IMR-90 (cell line): ENCODE results near the gene CRBN. TPM values are rescaled to one million over a fixed set of nuclear protein-coding genes. Genes with fewer than 3 reads are reported as not detected.

Experiments used
- ATAC-seq: fragments of 200-7000 bp; cut with Tn5 transposase; 2 replicates; pipeline ENCODE4 v1.9.1; 2020; ENCODE audit warnings: low read depth, mild to moderate bottlenecking, moderate library complexity
- BruUV-seq: library from RNA; stranded (reverse); fragments of 400-500 nt; replicated peaks from 2 replicates; lab custom pipeline; 2021; lab: Mats Ljungman, UMichigan
- CTCF ChIA-PET: fragments of 300-600 bp; formaldehyde crosslinking; extraction: SDS; loops from one replicate; lab custom pipeline; 2021; ENCODE audit warnings: antibody characterized with exemption; lab: Yijun Ruan, JAX
- POLR2A ChIA-PET: fragments of 300-600 bp; sonication (Branson Sonifier 250); formaldehyde crosslinking; loops from one replicate; lab custom pipeline; 2022; ENCODE audit warnings: antibody characterized with exemption; ENCODE audit not compliant: unreplicated experiment; lab: Charles Lee
- DNase-seq: peaks from one replicate; pipeline ENCODE4 v3.0.0; 2013
- H2AFZ ChIP-seq: replicated peaks from 2 replicates; pipeline ENCODE3; 2013; ENCODE audit warnings: low read length, mild to moderate bottlenecking; ENCODE audit not compliant: poor library complexity
- H2AK5ac ChIP-seq: 2 replicates; pipeline ENCODE4 v1.6.1; 2013; ENCODE audit warnings: low read depth, low read length, inconsistent platforms
- H2AK9ac ChIP-seq: replicated peaks from 2 replicates; pipeline ENCODE3; 2013; ENCODE audit warnings: mild to moderate bottlenecking, low read depth, low read length, moderate library complexity; ENCODE audit not compliant: poor library complexity
- H2BK120ac ChIP-seq: 2 replicates; pipeline ENCODE4 v1.6.1; 2013; ENCODE audit warnings: low read depth, low read length, inconsistent platforms
- H2BK15ac ChIP-seq: 3 replicates; pipeline ENCODE4 v1.6.1; 2013; ENCODE audit warnings: low read depth, low read length, inconsistent platforms
- H2BK20ac ChIP-seq: 2 replicates; pipeline ENCODE4 v1.6.1; 2013; ENCODE audit warnings: low read depth, mild to moderate bottlenecking, inconsistent platforms, low read length, moderate library complexity
- H2BK5ac ChIP-seq: 2 replicates; pipeline ENCODE4 v1.6.1; 2013; ENCODE audit warnings: mild to moderate bottlenecking, low read depth, low read length, inconsistent platforms; ENCODE audit not compliant: poor library complexity, severe bottlenecking
- H3K14ac ChIP-seq: replicated peaks from 2 replicates; pipeline ENCODE4 v1.6.1; 2013; ENCODE audit warnings: low read depth, low read length, inconsistent platforms
- H3K18ac ChIP-seq: 2 replicates; pipeline ENCODE4 v1.6.1; 2013; ENCODE audit warnings: low read depth, low read length, control low read depth
- H3K23ac ChIP-seq: 2 replicates; pipeline ENCODE4 v1.6.1; 2013; ENCODE audit warnings: low read depth, low read length, inconsistent platforms
- H3K27ac ChIP-seq: 2 replicates; pipeline ENCODE4 v1.5.1; 2013; ENCODE audit warnings: mild to moderate bottlenecking, control low read depth, low read length; ENCODE audit not compliant: insufficient read depth
- H3K27me3 ChIP-seq: 2 replicates; pipeline ENCODE4 v1.6.1; 2013; ENCODE audit warnings: low read length; ENCODE audit not compliant: control insufficient read depth, insufficient read depth
- H3K36me3 ChIP-seq: 2 replicates; pipeline ENCODE4 v1.6.1; 2013; ENCODE audit warnings: low read length, mixed read lengths; ENCODE audit not compliant: control insufficient read depth, insufficient read depth
- H3K4ac ChIP-seq: 2 replicates; pipeline ENCODE4 v1.6.1; 2013; ENCODE audit warnings: low read depth, low read length, inconsistent platforms
- H3K4me1 ChIP-seq: 2 replicates; pipeline ENCODE4 v1.6.1; 2013; ENCODE audit warnings: low read length, mixed read lengths; ENCODE audit not compliant: control insufficient read depth, insufficient read depth
- H3K4me2 ChIP-seq: 2 replicates; pipeline ENCODE4 v1.6.1; 2013; ENCODE audit warnings: low read depth, mild to moderate bottlenecking, control low read depth, low read length, moderate library complexity
- H3K4me3 ChIP-seq: 2 replicates; pipeline ENCODE4 v1.5.1; 2013; ENCODE audit warnings: low read depth, mild to moderate bottlenecking, control low read depth, low read length, moderate library complexity; ENCODE audit not compliant: insufficient read depth
- H3K56ac ChIP-seq: 2 replicates; pipeline ENCODE4 v1.6.1; 2013; ENCODE audit warnings: low read length, inconsistent platforms; ENCODE audit not compliant: insufficient read depth; ENCODE audit errors: extremely low read depth
- H3K79me1 ChIP-seq, 2 experiments: 2 replicates each; pipeline ENCODE4 v1.6.1; 2013; ENCODE audit warnings: low read length in 2 of 2, inconsistent platforms in 1 of 2, low read depth in 1 of 2
- H3K9ac ChIP-seq: 2 replicates; pipeline ENCODE4 v1.6.1; 2013; ENCODE audit warnings: low read depth, low read length, control low read depth
- H3K9me1 ChIP-seq: 2 replicates; pipeline ENCODE4 v1.6.1; 2013; ENCODE audit warnings: low read length, inconsistent platforms; ENCODE audit not compliant: insufficient read depth
- H3K9me3 ChIP-seq: 2 replicates; pipeline ENCODE4 v1.6.1; 2013; ENCODE audit warnings: low read length; ENCODE audit not compliant: control insufficient read depth, insufficient read depth
- H4K20me1 ChIP-seq: 2 replicates; pipeline ENCODE4 v1.6.1; 2013; ENCODE audit warnings: low read length, inconsistent platforms; ENCODE audit not compliant: insufficient read depth
- H4K5ac ChIP-seq: 2 replicates; pipeline ENCODE4 v1.6.1; 2013; ENCODE audit warnings: mild to moderate bottlenecking, low read depth, low read length, control low read depth
- H4K8ac ChIP-seq, 2 experiments: 2 replicates each; pipeline ENCODE4 v1.6.1; 2013; ENCODE audit warnings: low read depth in 2 of 2, low read length in 2 of 2, control low read depth in 1 of 2, inconsistent platforms in 1 of 2
- H4K91ac ChIP-seq: 2 replicates; pipeline ENCODE4 v1.6.1; 2013; ENCODE audit warnings: low read depth, low read length, inconsistent platforms; ENCODE audit not compliant: insufficient read depth
- BHLHE40 ChIP-seq: fragments of 150-350 bp; IDR thresholded peaks from 2 replicates; pipeline ENCODE4 v1.6.1; 2016; ENCODE audit warnings: mild to moderate bottlenecking, low read depth, low read length
- CEBPB ChIP-seq: IDR thresholded peaks from 2 replicates; pipeline ENCODE4 v1.6.1; 2012; ENCODE audit warnings: low read depth, low read length, improper control_type of control experiment
- CHD1 ChIP-seq: IDR thresholded peaks from 2 replicates; pipeline ENCODE4 v1.6.1; 2012; ENCODE audit warnings: low read depth, low read length, improper control_type of control experiment
- MAZ ChIP-seq: IDR thresholded peaks from 2 replicates; pipeline ENCODE4 v1.6.1; 2012; ENCODE audit warnings: low read depth, mild to moderate bottlenecking, low read length, improper control_type of control experiment, moderate library complexity, borderline replicate concordance
- MXI1 ChIP-seq: IDR thresholded peaks from 2 replicates; pipeline ENCODE4 v1.6.1; 2012; ENCODE audit warnings: low read depth, mild to moderate bottlenecking, low read length, moderate library complexity, borderline replicate concordance
- NFE2L2 ChIP-seq: fragments of 150-350 bp; IDR thresholded peaks from 2 replicates; pipeline ENCODE4 v1.6.1; 2016; ENCODE audit warnings: low read depth, mild to moderate bottlenecking, low read length
- POLR2A ChIP-seq: IDR thresholded peaks from 2 replicates; pipeline ENCODE4 v1.6.1; 2012; ENCODE audit warnings: mild to moderate bottlenecking, low read depth, low read length
- RCOR1 ChIP-seq: IDR thresholded peaks from 2 replicates; pipeline ENCODE4 v1.6.1; 2012; ENCODE audit warnings: mild to moderate bottlenecking, low read length, improper control_type of control experiment; ENCODE audit not compliant: insufficient replicate concordance
- WGBS, 2 experiments: methylation state at CpG; one replicate each; pipeline versions ENCODE4 v1.1.5 to v1.1.7; 2013; ENCODE audit warnings: missing lambda C conversion rate in 2 of 2; ENCODE audit not compliant: insufficient read length in 1 of 2; ENCODE audit errors: extremely low coverage in 2 of 2; 5-methylcytosine and 5-hydroxymethylcytosine counted together
- dilution Hi-C: fragments of 300-500 bp; cut with HindIII; formaldehyde crosslinking; loops from one replicate; pipeline ENCODE4 v1.14.3; 2018; ENCODE audit warnings: low sequenced_read_pairs; ENCODE audit not compliant: unreplicated experiment
- in situ Hi-C: fragments of 300-500 bp; cut with MboI; formaldehyde crosslinking; loops from 3 replicates; pipeline ENCODE4 v1.14.3; 2019; ENCODE audit warnings: low sequenced_read_pairs, inconsistent platforms, mixed read lengths
- intact Hi-C: fragments of 100-400 bp; cut with micrococcal nuclease; formaldehyde crosslinking; loops from 2 replicates; pipeline ENCODE4 v1.10.0; 2022
- polyA plus RNA-seq, 3 experiments: library from polyadenylated mRNA; depleted of rRNA; stranded (reverse); fragments of >200 nt; gene quantifications; 2 replicates each; pipeline ENCODE4 v1.2.3, GENCODE V29; 2012; ENCODE audit warnings: low replicate concordance in 1 of 3
- total RNA-seq: library from RNA; depleted of rRNA; stranded (reverse); fragments of >200 nt; gene quantifications from 2 replicates; pipeline ENCODE4 v1.2.3, GENCODE V29; 2012
- TF ChIP-seq, protein P1 (sequence below): fragments of 150-350 bp; IDR thresholded peaks from 2 replicates; pipeline ENCODE4 v1.6.1; 2016; ENCODE audit warnings: low read depth, mild to moderate bottlenecking, low read length, moderate library complexity, borderline replicate concordance
- TF ChIP-seq, protein P2 (sequence below): conservative IDR thresholded peaks from 2 replicates; pipeline ENCODE4 v1.5.1; 2012; ENCODE audit warnings: mild to moderate bottlenecking, low read depth, low read length, improper control_type of control experiment
- TF ChIP-seq, protein P3 (sequence below): fragments of 150-350 bp; IDR thresholded peaks from 2 replicates; pipeline ENCODE4 v1.6.1; 2017; ENCODE audit warnings: mild to moderate bottlenecking, antibody characterized with exemption, low read length, low read depth

CRBN gene
- total and polyA plus RNA-seq, 2 of the 4 experiments (the other 2 are of a cell fraction), result 21.8 to 33.9 TPM

DNA sequence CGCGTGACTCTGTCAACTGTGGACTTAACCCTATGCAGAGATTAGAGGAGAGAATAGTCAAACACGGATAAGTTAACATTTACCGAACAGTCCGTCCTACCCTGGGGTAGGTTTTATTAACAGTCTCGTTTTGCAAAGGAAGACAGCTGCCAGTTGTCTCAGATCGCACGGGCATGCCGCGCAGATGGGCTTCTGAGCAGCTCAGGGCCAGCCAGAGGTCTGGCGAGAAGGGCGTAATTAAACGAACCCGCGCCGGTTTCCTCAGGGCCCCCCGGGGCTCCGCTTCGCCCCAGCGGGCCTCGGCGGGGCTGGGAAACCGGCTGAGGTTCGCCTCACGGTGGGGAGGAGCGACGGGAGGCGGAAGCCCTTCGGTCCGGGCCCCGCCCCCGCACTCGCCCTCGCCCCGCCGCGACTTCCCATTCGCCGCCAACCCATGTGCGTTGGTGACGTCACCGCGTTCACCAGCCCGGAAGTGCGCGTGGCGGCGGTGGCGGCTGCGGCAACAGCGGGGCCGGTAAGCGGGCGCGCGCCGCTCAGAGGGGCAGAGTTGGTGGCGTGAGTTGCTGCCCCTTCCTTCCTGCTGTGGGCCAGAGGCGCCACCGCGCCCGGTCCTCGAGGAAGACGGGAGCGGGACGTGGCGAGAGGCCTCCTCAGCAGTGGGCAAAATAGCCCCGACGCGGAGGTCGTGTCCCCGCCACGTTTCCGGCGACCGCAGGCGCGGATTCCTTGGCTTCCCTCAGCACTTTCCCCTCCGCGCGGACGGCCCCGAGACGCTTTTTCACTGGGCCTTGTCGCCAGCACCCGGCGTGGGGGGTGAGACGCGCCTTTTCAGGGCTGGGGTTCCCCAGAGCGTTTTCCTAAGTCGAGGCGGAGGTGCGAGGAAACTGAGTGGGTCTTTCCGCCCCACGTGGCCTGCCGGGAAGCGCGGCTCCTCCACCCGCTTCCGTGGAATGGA is 52.7 kb downstream of the CRBN start, which contains the start of gene TRNT1:
TRNT1 (plus strand) TSS at position 464 of the 955 bp plus-strand sequence. CDS start 2,101 bp downstream, outside the sequence.
- ChIA-PET POLR2A (no interaction called here), CTCF (no interaction called here)
- H3K27ac ChIP-seq, result peak within 1 kb of the TSS; percentile 99
- peak within 1 kb of the TSS; percentile 92 for H2AFZ ChIP-seq
- no TSS peak for BruUV-seq
- peak within 1 kb of the TSS; percentile 86 to 100 for H4K8ac ChIP-seq
- H3K14ac ChIP-seq, result peak within 1 kb of the TSS; percentile 84
- peak within 1 kb of the TSS; percentile 4 for H2BK120ac ChIP-seq
- intact Hi-C loops, result loop anchor here (1.0 kb wide), 1 partner anchor 95 kb away; no protein-coding TSS in a partner anchor
- H3K9me1 ChIP-seq, result no peaks in the 10 kb centered on the region; the same call in 1 of the 2 replicates
- H4K20me1 ChIP-seq, result no peaks in the 10 kb centered on the region; the same call in 1 of the 2 replicates
- H2BK20ac ChIP-seq, result 0 out of 2 replicates have a peak within 1 kb of the TSS, but pooled peaks have one; percentile 1
- peak within 1 kb of the TSS; percentile 85 for H3K56ac ChIP-seq
- H3K27me3 ChIP-seq, result no peaks in the 10 kb centered on the region
- peak within 1 kb of the TSS; percentile 94 for H3K18ac ChIP-seq
- H2BK5ac ChIP-seq, result peak within 1 kb of the TSS; percentile 92
- H4K91ac ChIP-seq, result peak within 1 kb of the TSS; percentile 85
- peaks cover 10 to 19% of the 10 kb centered on the region in 2 experiments for H3K79me1 ChIP-seq
- peak within 1 kb of the TSS; percentile 98 for H3K4me2 ChIP-seq
- peak within 1 kb of the TSS; percentile 58 for H3K23ac ChIP-seq
- peak; percentile 91 for DNase-seq
- peak within 1 kb of the TSS; percentile 48; the same call in 1 of the 3 replicates for H2BK15ac ChIP-seq
- peak within 1 kb of the TSS; percentile 100 for H3K9ac ChIP-seq
- peak within 1 kb of the TSS; percentile 88 for H2AK9ac ChIP-seq
- peaks cover 12% of the 10 kb centered on the region for H3K36me3 ChIP-seq
- peaks cover 5% of the 10 kb centered on the region for H3K4me1 ChIP-seq
- peak; percentile 49; the same call in 1 of the 2 replicates for TF ChIP-seq BHLHE40
- no peak for TF ChIP-seq CHD1
- TF ChIP-seq RCOR1, result no peak
- peak; percentile 97 for TF ChIP-seq POLR2A
- TF ChIP-seq NFE2L2, result no peak
- TF ChIP-seq MAZ, result peak; percentile 73; the same call in 1 of the 2 replicates
- no peak for TF ChIP-seq CEBPB
- TF ChIP-seq, protein P1, sequence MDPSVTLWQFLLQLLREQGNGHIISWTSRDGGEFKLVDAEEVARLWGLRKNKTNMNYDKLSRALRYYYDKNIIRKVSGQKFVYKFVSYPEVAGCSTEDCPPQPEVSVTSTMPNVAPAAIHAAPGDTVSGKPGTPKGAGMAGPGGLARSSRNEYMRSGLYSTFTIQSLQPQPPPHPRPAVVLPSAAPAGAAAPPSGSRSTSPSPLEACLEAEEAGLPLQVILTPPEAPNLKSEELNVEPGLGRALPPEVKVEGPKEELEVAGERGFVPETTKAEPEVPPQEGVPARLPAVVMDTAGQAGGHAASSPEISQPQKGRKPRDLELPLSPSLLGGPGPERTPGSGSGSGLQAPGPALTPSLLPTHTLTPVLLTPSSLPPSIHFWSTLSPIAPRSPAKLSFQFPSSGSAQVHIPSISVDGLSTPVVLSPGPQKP, result no peak; the same call in 1 of the 2 replicates
- TF ChIP-seq, protein P2, sequence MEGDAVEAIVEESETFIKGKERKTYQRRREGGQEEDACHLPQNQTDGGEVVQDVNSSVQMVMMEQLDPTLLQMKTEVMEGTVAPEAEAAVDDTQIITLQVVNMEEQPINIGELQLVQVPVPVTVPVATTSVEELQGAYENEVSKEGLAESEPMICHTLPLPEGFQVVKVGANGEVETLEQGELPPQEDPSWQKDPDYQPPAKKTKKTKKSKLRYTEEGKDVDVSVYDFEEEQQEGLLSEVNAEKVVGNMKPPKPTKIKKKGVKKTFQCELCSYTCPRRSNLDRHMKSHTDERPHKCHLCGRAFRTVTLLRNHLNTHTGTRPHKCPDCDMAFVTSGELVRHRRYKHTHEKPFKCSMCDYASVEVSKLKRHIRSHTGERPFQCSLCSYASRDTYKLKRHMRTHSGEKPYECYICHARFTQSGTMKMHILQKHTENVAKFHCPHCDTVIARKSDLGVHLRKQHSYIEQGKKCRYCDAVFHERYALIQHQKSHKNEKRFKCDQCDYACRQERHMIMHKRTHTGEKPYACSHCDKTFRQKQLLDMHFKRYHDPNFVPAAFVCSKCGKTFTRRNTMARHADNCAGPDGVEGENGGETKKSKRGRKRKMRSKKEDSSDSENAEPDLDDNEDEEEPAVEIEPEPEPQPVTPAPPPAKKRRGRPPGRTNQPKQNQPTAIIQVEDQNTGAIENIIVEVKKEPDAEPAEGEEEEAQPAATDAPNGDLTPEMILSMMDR, result no peak
- TF ChIP-seq, protein P3, sequence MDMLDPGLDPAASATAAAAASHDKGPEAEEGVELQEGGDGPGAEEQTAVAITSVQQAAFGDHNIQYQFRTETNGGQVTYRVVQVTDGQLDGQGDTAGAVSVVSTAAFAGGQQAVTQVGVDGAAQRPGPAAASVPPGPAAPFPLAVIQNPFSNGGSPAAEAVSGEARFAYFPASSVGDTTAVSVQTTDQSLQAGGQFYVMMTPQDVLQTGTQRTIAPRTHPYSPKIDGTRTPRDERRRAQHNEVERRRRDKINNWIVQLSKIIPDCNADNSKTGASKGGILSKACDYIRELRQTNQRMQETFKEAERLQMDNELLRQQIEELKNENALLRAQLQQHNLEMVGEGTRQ, result peak; percentile 86
- TF ChIP-seq MXI1, result peak; percentile 65; the same call in 1 of the 2 replicates
- dilution Hi-C loops, result no loop called here
- peak within 1 kb of the TSS; percentile 99 for H4K5ac ChIP-seq
- H3K9me3 ChIP-seq, result no peaks in the 10 kb centered on the region
- ATAC-seq, result peak; percentile 97
- in situ Hi-C loops, result no loop called here
- 1% methylated on average over 26 of the region's 100 CpGs; no CpG with 5 or more reads in 1 of the 2 experiments for WGBS, 2 experiments
- H3K4me3 ChIP-seq, result peak within 1 kb of the TSS; percentile 99
- H2AK5ac ChIP-seq, result peak within 1 kb of the TSS; percentile 62
- peak within 1 kb of the TSS; percentile 81 for H3K4ac ChIP-seq
